Suppressor macrophage treated with lipopolysaccharide for 1 hour (primary cell): ENCODE measurements around the gene MINK1.
A peak's percentile ranks its signal among the peaks of the same experiment; 100 is the strongest.
"Not testable (repeated sequence)": the region's sequence is repeated elsewhere in the genome, so short reads cannot be mapped to it uniquely, and the experiment has no call there.

Experiments used
- DNase-seq, 3 donors: peaks; one replicate each; pipeline ENCODE4 v3.0.0-alpha.2; 2020 to 2022

Gene MINK1

GRCh38 chr17:4849011-4849536, 15.9 kb downstream of the MINK1 start:
- DNase-seq: no peak

GRCh38 chr17:4850246-4850645, 17.1 kb downstream of the MINK1 start:
- DNase-seq: no peak

GRCh38 chr17:4851084-4851483, 17.9 kb downstream of the MINK1 start:
- DNase-seq: no peak

GRCh38 chr17:4852567-4853207, 19.5 kb downstream of the MINK1 start:
- DNase-seq: no peak

- no peak for DNase-seq
Measured at GRCh38 chr17:4853208-4853671, 20.1 kb downstream of the MINK1 start.

- DNase-seq: no peak
Measured at GRCh38 chr17:4854111-4854681, 21.1 kb downstream of the MINK1 start.

- DNase-seq: no peak
Measured at GRCh38 chr17:4856271-4856936, 23.3 kb downstream of the MINK1 start.

GRCh38 chr17:4856937-4857314, 23.8 kb downstream of the MINK1 start:
- DNase-seq: no peak

- not testable (repeated sequence) for DNase-seq
Measured at GRCh38 chr17:4857347-4857746, 24.2 kb downstream of the MINK1 start.

GRCh38 chr17:4858068-4858881, 25.1 kb downstream of the MINK1 start:
- peak in 2 of 3 donors; percentile 43 to 48 for DNase-seq

- DNase-seq: peak in 1 of 3 donors; percentile 30
Measured at GRCh38 chr17:4858882-4859260, 25.7 kb downstream of the MINK1 start.

GRCh38 chr17:4859816-4860625, 26.9 kb downstream of the MINK1 start:
- no peak for DNase-seq

- no peak for DNase-seq
Measured at GRCh38 chr17:4860651-4861050, 27.5 kb downstream of the MINK1 start.

- no peak for DNase-seq
Measured at GRCh38 chr17:4861052-4861451, 27.9 kb downstream of the MINK1 start.

- DNase-seq: no peak
Measured at GRCh38 chr17:4862720-4863119, 29.6 kb downstream of the MINK1 start.

- peak; percentile 28 to 54 (median 53) for DNase-seq
Measured at GRCh38 chr17:4863321-4863720, 30.2 kb downstream of the MINK1 start.

- not testable (repeated sequence) for DNase-seq
Measured at GRCh38 chr17:4867535-4867934, 34.4 kb downstream of the MINK1 start.

- DNase-seq: peak; percentile 30 to 60 (median 56)
Measured at GRCh38 chr17:4869058-4869998, 36.2 kb downstream of the MINK1 start.

GRCh38 chr17:4870855-4871254, 37.7 kb downstream of the MINK1 start:
- DNase-seq: peak; percentile 14 to 61 (median 49)

GRCh38 chr17:4872786-4873185, 39.6 kb downstream of the MINK1 start:
- peak; percentile 92 to 95 (median 93) for DNase-seq

- no peak for DNase-seq
Measured at GRCh38 chr17:4877089-4877488, 43.9 kb downstream of the MINK1 start.
